ENCODE results near the gene BID.

The BID gene

DNA sequence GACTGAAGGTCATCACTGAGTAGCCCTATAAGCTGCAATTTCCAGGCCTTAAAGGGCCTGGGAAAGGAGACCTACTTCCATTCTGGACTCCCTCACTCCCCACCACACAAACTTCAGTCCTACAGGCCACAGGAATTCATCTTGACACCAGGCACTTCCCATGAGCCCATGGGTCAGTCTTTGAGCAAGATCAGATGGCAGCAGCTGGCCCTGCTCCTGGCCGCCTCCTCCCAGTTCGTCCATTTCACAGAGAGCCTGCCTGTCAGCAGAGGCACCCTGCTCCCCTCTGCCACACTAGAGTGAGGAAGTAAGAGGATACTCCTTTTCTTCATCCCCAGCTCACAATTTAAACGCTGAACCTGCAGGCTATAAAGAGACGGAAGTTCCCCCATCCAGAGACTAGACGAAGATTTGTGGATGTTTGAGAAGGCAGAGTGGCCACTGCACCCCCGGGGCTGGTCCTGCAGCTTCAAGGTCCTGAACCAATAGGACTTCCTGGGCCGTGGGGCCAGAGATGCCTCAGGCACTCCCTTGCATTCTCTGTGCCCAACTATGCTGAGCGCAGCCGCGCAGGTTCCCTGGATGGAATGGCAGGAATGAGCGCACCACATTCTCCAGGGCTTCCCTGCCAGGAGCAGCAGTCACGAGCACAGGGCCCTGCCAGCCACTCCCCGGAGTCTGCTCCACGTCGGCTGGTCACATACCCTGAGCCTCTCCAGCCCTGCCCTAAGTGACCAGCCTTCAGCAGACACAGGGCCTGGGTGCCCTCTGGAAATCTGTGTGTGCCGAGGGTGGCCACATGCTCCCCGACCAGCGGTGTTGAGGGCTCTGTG is 33.5 kb upstream of the BID start:
- Histone ChIP-seq H3K27me3 (ENCODE audit: insufficient read depth, low read depth, severe bottlenecking) (no peaks in the 10 kb centered on the region), H3K27ac (no peak overlapping the region), H3K9me3 (ENCODE audit: severe bottlenecking) (no peaks in the 10 kb centered on the region), H3K4me3 (ENCODE audit: low read depth, low read length) (no peak overlapping the region), H3K36me3 (peaks cover 8% of the 10 kb centered on the region)
- no peak for DNase-seq
- no peak for TF ChIP-seq CTCF (IDR thresholded peaks at IDR 0.05; ENCODE audit: low read depth, low read length)

DNA sequence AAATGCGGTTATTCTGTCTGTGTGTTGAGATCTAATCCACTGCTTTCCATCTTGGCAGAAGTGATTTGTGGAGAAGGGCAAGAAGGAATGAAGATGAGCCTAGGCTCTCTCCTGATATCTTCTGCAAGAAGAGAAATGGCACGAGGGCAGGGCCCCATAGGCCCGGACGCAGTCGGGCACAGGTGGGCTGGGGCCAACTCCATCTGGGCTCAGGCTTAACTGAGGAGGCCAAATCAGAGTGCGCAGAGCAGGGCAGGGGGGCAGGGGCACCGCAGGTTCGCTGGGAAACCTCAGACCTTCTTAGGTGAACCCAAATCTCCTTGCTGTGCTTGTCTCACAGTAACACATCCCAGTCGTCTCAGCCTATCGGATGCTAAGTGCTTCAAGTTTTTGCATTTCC is 32.8 kb upstream of the BID start:
- Histone ChIP-seq H3K27me3 (ENCODE audit: insufficient read depth, low read depth, severe bottlenecking) (no peaks in the 10 kb centered on the region), H3K4me3 (ENCODE audit: low read depth, low read length) (no peak overlapping the region), H3K36me3 (peaks cover 8% of the 10 kb centered on the region), H3K9me3 (ENCODE audit: severe bottlenecking) (no peaks in the 10 kb centered on the region), H3K27ac (no peak overlapping the region)
- no peak for DNase-seq
- TF ChIP-seq CTCF (IDR thresholded peaks at IDR 0.05; ENCODE audit: low read depth, low read length): no peak

GRCh38 chr22:17806437-17806836 is 32.2 kb upstream of the BID start:
- H3K27ac ChIP-seq: no peak overlapping the region
- no peaks in the 10 kb centered on the region for H3K9me3 ChIP-seq (ENCODE audit: severe bottlenecking)
- TF ChIP-seq CTCF (IDR thresholded peaks at IDR 0.05; ENCODE audit: low read depth, low read length): no peak
- H3K27me3 ChIP-seq (ENCODE audit: insufficient read depth, low read depth, severe bottlenecking): no peaks in the 10 kb centered on the region
- H3K4me3 ChIP-seq (ENCODE audit: low read depth, low read length): no peak overlapping the region
- DNase-seq: no peak
- peaks cover 8% of the 10 kb centered on the region for H3K36me3 ChIP-seq

- Histone ChIP-seq H3K27ac (no peak overlapping the region), H3K36me3 (peaks cover 5% of the 10 kb centered on the region)
- TF ChIP-seq CTCF (IDR thresholded peaks at IDR 0.05; ENCODE audit: low read depth, low read length): no peak
Measured at GRCh38 chr22:17804331-17805080, 30.2 kb upstream of the BID start.

GRCh38 chr22:17803609-17804270 is 29.5 kb upstream of the BID start:
- Histone ChIP-seq H3K4me3 (ENCODE audit: low read depth, low read length) (no peak overlapping the region), H3K9me3 (ENCODE audit: severe bottlenecking) (no peaks in the 10 kb centered on the region), H3K36me3 (peaks cover 5% of the 10 kb centered on the region), H3K27me3 (ENCODE audit: insufficient read depth, low read depth, severe bottlenecking) (no peaks in the 10 kb centered on the region), H3K27ac (no peak overlapping the region)
- TF ChIP-seq CTCF (IDR thresholded peaks at IDR 0.05; ENCODE audit: low read depth, low read length): no peak
- no peak for DNase-seq

More at GRCh38 chr22:17804331-17805080, 30.2 kb upstream of the BID start:
- no peaks in the 10 kb centered on the region for H3K27me3 ChIP-seq (ENCODE audit: insufficient read depth, low read depth, severe bottlenecking)
- no peak for DNase-seq
- H3K9me3 ChIP-seq (ENCODE audit: severe bottlenecking): no peaks in the 10 kb centered on the region
- no peak overlapping the region for H3K4me3 ChIP-seq (ENCODE audit: low read depth, low read length)
